H1 (cell line): ENCODE data around the gene SRPK3. TPM values are rescaled to one million over a fixed set of nuclear protein-coding genes. Genes with fewer than 3 reads are reported as not detected.

Source experiments
- CREB1 ChIP-seq: IDR thresholded peaks from 2 replicates; pipeline ENCODE4 v1.6.1; 2012; ENCODE audit warnings: inconsistent platforms
- FOSL1 ChIP-seq: IDR thresholded peaks from 2 replicates; pipeline ENCODE4 v1.6.1; 2011; ENCODE audit warnings: mild to moderate bottlenecking, low read depth, low read length, moderate library complexity; ENCODE audit not compliant: insufficient read depth
- RBBP5 ChIP-seq: IDR thresholded peaks from 2 replicates; pipeline ENCODE4 v1.7.1; 2012; ENCODE audit warnings: low read depth, mild to moderate bottlenecking, inconsistent platforms, low read length, moderate library complexity, borderline replicate concordance
- RXRA ChIP-seq: IDR thresholded peaks from 2 replicates; pipeline ENCODE4 v1.6.1; 2011; ENCODE audit warnings: low read depth, mild to moderate bottlenecking, low read length, moderate library complexity; ENCODE audit not compliant: insufficient read depth
- SAP30 ChIP-seq: fragments of 300-600 bp; sonication (generic); IDR thresholded peaks from 2 replicates; pipeline ENCODE4 v1.7.1; 2012; ENCODE audit warnings: low read length, moderate library complexity, mild to moderate bottlenecking, inconsistent platforms; ENCODE audit not compliant: insufficient read depth, insufficient replicate concordance
- SIRT6 ChIP-seq: IDR thresholded peaks from one replicate; pipeline ENCODE4 v1.7.1; 2012; ENCODE audit warnings: low read length, inconsistent platforms
- SUZ12 ChIP-seq: fragments of 200-600 bp; sonication (generic); IDR thresholded peaks from 2 replicates; pipeline ENCODE4 v1.6.1; 2012; ENCODE audit warnings: mild to moderate bottlenecking, inconsistent platforms, low read length, moderate library complexity, mixed read lengths
- TCF12 ChIP-seq: IDR thresholded peaks from 2 replicates; pipeline ENCODE4 v1.6.1; 2011; ENCODE audit warnings: low read depth, mild to moderate bottlenecking, low read length
- ZNF274 ChIP-seq: IDR thresholded peaks from 2 replicates; pipeline ENCODE4 v1.7.0; 2012; ENCODE audit warnings: low read length, borderline replicate concordance; ENCODE audit errors: extremely low read depth
- polyA plus RNA-seq, 7 experiments: library from polyadenylated mRNA; depleted of rRNA in 3 of 7; stranded (reverse) in 5 of 7; unstranded in 2 of 7; fragments of >200 nt in 5 of 7; fragments of 200-250 nt in 2 of 7; gene quantifications; 1 replicate in 5 of 7; 2 replicates in 1 of 7; 4 replicates in 1 of 7; pipeline versions ENCODE4 v1.2.1 to v1.2.3, GENCODE V29; 2011 to 2013; ENCODE audit warnings: missing spikeins in 2 of 7, mixed read lengths in 2 of 7
- total RNA-seq: library from RNA; stranded (reverse); fragmentation: NEBNext Ultra II Directional; extraction: Animal tissue kit (Norgen Biotek cat#: 25700); gene quantifications from 2 replicates; pipeline ENCODE4 v1.2.1, GENCODE V29; 2021
- TF ChIP-seq, protein P1 (sequence below): IDR thresholded peaks from 2 replicates; pipeline ENCODE4 v1.6.1; 2012; ENCODE audit warnings: inconsistent platforms

Gene SRPK3
- total and polyA plus RNA-seq, 2 of the 8 experiments (the other 6 are each of a cell fraction or from before 2014, with no cell fraction given) = not detected

DNA sequence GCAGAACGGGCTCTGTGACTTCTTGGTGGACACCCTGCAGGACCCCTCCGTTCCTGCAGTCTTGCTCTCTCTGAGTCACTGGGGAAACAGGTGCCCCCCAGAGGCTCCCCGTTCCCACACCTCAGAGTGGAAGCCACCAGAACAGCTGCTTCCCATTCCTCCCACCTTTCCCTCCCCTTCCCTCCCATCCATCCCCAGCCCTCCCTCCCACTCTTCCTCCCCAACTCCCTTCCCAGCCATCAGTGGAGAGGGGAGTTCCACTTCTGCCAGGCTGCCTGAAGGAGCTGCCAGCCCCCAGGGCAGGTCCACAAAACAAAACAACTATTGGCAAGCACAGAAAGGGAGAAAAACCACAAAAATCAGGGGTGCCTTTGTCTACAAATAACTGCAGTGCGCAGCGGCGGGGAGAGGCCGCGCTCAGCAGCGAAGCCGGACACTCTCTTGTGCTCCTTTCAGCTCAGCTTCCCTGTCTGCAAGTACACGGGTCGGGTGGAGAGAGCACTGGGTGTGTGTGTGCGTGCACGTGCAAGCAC, 21.7 kb downstream of the SRPK3 start (continued):
- no peak for TF ChIP-seq ZNF274
- TF ChIP-seq SAP30 = no peak
- no peak for TF ChIP-seq SIRT6
- no peak for TF ChIP-seq FOSL1
- TF ChIP-seq, protein P1, sequence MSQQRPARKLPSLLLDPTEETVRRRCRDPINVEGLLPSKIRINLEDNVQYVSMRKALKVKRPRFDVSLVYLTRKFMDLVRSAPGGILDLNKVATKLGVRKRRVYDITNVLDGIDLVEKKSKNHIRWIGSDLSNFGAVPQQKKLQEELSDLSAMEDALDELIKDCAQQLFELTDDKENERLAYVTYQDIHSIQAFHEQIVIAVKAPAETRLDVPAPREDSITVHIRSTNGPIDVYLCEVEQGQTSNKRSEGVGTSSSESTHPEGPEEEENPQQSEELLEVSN = no peak
- no peak for TF ChIP-seq RXRA
- no peak for TF ChIP-seq TCF12
- no peak for TF ChIP-seq SUZ12
- no peak for TF ChIP-seq CREB1
- no peak for TF ChIP-seq RBBP5
